LNCAP (cell line): ENCODE data around the gene SGTB.

Experiments used
- CTCF ChIP-seq: fragments of 450-650 bp; IDR thresholded peaks from 2 replicates; pipeline ENCODE4 v1.5.1; 2017; ENCODE audit warnings: mild to moderate bottlenecking

The SGTB gene

GRCh38 chr5:65749221-65749844, 27.4 kb upstream of the SGTB start:
- no peak for TF ChIP-seq CTCF

- TF ChIP-seq CTCF = peak; percentile 67
Measured at GRCh38 chr5:65742565-65743231, 20.8 kb upstream of the SGTB start.

GRCh38 chr5:65739162-65739561, 17.3 kb upstream of the SGTB start:
- TF ChIP-seq CTCF = no peak

GRCh38 chr5:65738305-65738704, 16.4 kb upstream of the SGTB start:
- no peak for TF ChIP-seq CTCF

- TF ChIP-seq CTCF = no peak
Measured at GRCh38 chr5:65737842-65738241, 15.9 kb upstream of the SGTB start.

GRCh38 chr5:65736011-65736410, 14.1 kb upstream of the SGTB start:
- no peak for TF ChIP-seq CTCF

- no peak for TF ChIP-seq CTCF
Measured at GRCh38 chr5:65734921-65735320, 13.0 kb upstream of the SGTB start.
